22Rv1 (cell line): ENCODE measurements around the gene PANK4.

ENCODE experiments used
- H3K27ac ChIP-seq: fragments of 450-650 bp; 2 replicates; pipeline ENCODE4 v1.5.1; 2017
- CTCF ChIP-seq: fragments of 450-650 bp; IDR thresholded peaks from 2 replicates; pipeline ENCODE4 v1.5.1; 2017; ENCODE audit warnings: mild to moderate bottlenecking
- ZFX ChIP-seq: fragments of 450-650 bp; IDR thresholded peaks from 2 replicates; pipeline ENCODE4 v1.6.1; 2017; ENCODE audit warnings: antibody characterized with exemption, borderline replicate concordance

The PANK4 gene

GRCh38 chr1:2458687-2459086 is 67.7 kb downstream of the PANK4 start:
- TF ChIP-seq CTCF (no peak), ZFX (no peak)
- no peak overlapping the region for H3K27ac ChIP-seq
